ENCODE results near the gene AARS2. TPM values are rescaled to one million over a fixed set of nuclear protein-coding genes. Genes with fewer than 3 reads are reported as not detected.

Gene AARS2
- total and polyA plus RNA-seq, 2 donors (not counting 1 experiment from before 2014, with no cell fraction given): 3.4 to 24.3 TPM

DNA sequence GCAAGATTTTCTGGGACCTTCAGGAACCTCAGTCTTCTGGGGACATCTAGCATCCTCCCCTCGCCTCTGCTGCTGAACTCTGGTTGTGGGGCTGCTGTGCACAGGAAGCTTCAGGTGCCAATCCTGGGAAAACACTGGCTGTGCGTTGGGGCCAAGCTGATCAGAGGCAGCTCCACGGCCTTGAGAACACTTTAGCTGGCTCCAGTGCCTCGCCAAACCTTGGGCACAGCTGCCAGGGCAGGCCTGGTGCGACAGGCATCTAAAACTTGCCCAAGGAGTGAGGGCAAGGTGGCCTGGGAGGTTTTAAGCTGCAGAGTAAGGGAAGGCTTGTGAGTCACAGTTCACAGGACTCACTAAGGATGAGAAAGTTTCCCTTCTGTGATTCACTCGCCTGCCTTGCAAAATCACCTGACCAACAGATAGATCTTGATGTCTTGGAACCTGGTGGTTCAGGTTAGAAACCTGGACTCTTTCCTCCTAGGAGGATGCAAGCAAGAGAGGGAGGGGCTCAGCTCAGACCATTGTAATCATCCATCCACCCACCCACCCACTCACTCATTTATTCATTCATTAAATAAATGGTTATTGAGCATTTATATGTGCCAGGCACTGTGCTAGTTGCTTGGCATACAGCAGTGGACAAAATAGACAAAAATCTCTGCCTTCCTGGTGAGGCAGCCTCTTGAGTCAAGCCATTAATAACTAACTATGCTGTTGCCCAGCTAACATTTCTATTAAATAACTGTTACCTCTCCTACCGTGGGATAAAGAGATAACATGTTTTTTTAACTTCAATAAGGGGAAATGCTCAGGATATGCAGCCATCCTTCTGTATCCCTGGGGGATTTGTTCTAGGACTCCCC lies 26.8 kb upstream of the AARS2 start:
- no peaks in the 10 kb centered on the region for H3K79me2 ChIP-seq (ENCODE audit: control insufficient read depth, insufficient read depth, low read length)
- no peaks in the 10 kb centered on the region for H3K36me3 ChIP-seq (ENCODE audit: control insufficient read depth, insufficient read depth, low read length)
- DNase-seq (ENCODE audit: low read depth in 2 of 2): peak in 1 of 2 donors; percentile 26
- no peak overlapping the region for H3K4me3 ChIP-seq (replicated peaks in 1 of 4; ENCODE audit: control extremely low read depth in 1 of 4, insufficient read depth in 1 of 4, low read depth in 3 of 4, low read length in 4 of 4)
- no peak overlapping the region for H3K4me2 ChIP-seq (ENCODE audit: extremely low read depth, insufficient read depth, low read length)
- H3K9ac ChIP-seq (ENCODE audit: insufficient read depth, low read length): no peak overlapping the region
- H4K20me1 ChIP-seq (ENCODE audit: control insufficient read depth, extremely low read depth, insufficient read depth, low read length): no peaks in the 10 kb centered on the region
- peaks cover 47% of the 10 kb centered on the region for H3K27me3 ChIP-seq (ENCODE audit: control insufficient read depth, insufficient read depth, low read length)
- H2AFZ ChIP-seq (ENCODE audit: low read length): no peak overlapping the region
- H3K4me1 ChIP-seq (ENCODE audit: control insufficient read depth, extremely low read depth, insufficient read depth, low read length): no peaks in the 10 kb centered on the region
- no peak for TF ChIP-seq EZH2 (IDR thresholded peaks at IDR 0.05; ENCODE audit: low read length, missing control alignments)
- TF ChIP-seq, protein P1, sequence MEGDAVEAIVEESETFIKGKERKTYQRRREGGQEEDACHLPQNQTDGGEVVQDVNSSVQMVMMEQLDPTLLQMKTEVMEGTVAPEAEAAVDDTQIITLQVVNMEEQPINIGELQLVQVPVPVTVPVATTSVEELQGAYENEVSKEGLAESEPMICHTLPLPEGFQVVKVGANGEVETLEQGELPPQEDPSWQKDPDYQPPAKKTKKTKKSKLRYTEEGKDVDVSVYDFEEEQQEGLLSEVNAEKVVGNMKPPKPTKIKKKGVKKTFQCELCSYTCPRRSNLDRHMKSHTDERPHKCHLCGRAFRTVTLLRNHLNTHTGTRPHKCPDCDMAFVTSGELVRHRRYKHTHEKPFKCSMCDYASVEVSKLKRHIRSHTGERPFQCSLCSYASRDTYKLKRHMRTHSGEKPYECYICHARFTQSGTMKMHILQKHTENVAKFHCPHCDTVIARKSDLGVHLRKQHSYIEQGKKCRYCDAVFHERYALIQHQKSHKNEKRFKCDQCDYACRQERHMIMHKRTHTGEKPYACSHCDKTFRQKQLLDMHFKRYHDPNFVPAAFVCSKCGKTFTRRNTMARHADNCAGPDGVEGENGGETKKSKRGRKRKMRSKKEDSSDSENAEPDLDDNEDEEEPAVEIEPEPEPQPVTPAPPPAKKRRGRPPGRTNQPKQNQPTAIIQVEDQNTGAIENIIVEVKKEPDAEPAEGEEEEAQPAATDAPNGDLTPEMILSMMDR (conservative IDR thresholded peaks at IDR 0.05 in 1 of 2, IDR thresholded peaks at IDR 0.05 in 1 of 2; ENCODE audit: low read depth in 1 of 2, low read length in 2 of 2): no peak
- no peaks in the 10 kb centered on the region for H3K9me3 ChIP-seq (ENCODE audit: control insufficient read depth, insufficient read depth, low read depth, low read length)
- no peak overlapping the region for H3K27ac ChIP-seq (ENCODE audit: insufficient read depth, low read length)

DNA sequence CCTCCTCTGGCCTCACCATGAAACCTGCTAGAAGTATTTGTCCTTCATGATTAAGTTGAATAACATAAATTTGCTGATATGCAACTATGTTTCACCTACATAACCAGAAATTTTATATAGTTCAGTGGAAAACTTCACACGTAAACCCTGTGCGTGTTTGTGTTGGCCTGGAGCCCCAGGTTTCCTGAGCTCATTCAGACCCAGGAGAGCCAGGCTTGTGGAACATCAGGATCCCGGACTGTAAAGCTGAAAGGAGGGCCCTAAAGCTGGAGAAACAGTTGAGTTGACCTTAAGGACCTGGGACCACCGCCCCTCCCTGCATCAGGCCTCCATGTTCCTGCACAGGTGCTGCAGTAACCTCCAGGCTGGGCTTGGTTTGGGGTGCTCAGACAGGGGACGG lies 26.2 kb upstream of the AARS2 start:
- Histone ChIP-seq H3K4me1 (ENCODE audit: control insufficient read depth, extremely low read depth, insufficient read depth, low read length) (no peaks in the 10 kb centered on the region), H3K27ac (ENCODE audit: insufficient read depth, low read length) (no peak overlapping the region), H3K27me3 (ENCODE audit: control insufficient read depth, insufficient read depth, low read length) (peaks cover 45% of the 10 kb centered on the region), H3K4me3 (replicated peaks in 1 of 4; ENCODE audit: control extremely low read depth in 1 of 4, insufficient read depth in 1 of 4, low read depth in 3 of 4, low read length in 4 of 4) (no peak overlapping the region), H3K9me3 (ENCODE audit: control insufficient read depth, insufficient read depth, low read depth, low read length) (no peaks in the 10 kb centered on the region), H2AFZ (ENCODE audit: low read length) (no peak overlapping the region), H4K20me1 (ENCODE audit: control insufficient read depth, extremely low read depth, insufficient read depth, low read length) (no peaks in the 10 kb centered on the region), H3K79me2 (ENCODE audit: control insufficient read depth, insufficient read depth, low read length) (no peaks in the 10 kb centered on the region), H3K36me3 (ENCODE audit: control insufficient read depth, insufficient read depth, low read length) (no peaks in the 10 kb centered on the region), H3K4me2 (ENCODE audit: extremely low read depth, insufficient read depth, low read length) (no peak overlapping the region), H3K9ac (ENCODE audit: insufficient read depth, low read length) (no peak overlapping the region)
- no peak for DNase-seq (ENCODE audit: low read depth in 2 of 2)
- no peak for TF ChIP-seq EZH2 (IDR thresholded peaks at IDR 0.05; ENCODE audit: low read length, missing control alignments)

DNA sequence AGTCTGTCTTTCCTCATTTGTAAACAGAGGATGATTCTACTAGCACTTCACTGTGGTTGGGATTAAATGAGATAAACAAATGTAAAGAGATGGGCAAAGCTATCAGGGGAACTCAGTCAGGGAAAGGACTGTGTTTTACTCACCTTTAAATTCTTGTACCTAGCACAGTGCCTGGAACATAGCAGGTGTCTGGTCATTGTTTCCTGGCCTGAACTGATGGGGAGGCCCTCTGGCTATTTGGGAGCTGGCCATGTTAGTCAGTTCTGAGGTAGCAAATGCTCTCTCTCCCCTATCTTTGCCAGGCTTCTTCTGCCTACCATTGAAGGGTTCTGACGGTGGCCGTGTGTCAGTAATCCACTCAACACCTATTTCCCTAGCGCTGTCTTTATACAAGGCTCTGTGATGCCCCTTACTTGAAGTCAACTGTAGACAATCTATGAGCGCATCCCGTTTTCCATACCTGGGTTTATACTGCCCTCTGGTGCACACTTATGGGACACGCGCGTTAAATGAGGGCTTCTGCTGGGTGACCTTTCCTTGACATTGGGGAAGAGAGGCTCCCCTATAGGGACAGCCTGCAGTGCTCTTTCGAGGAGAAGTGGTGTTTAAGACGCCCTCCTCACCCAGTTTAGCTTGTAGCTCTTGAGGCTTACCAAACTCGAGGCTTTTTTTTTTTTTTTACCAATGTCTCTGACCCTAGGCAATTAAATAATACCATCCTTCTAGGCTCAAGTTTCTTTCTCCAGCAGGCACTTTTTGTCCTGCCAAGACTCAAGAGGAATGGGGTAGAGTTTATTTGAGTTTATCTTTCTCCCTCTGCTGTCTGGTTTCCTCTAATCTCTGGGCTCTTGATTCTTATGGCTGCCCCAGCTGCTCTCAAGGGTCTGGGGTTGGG lies 25.3 kb upstream of the AARS2 start:
- Histone ChIP-seq H3K4me1 (ENCODE audit: control insufficient read depth, extremely low read depth, insufficient read depth, low read length) (no peaks in the 10 kb centered on the region), H3K36me3 (ENCODE audit: control insufficient read depth, insufficient read depth, low read length) (no peaks in the 10 kb centered on the region), H3K4me2 (ENCODE audit: extremely low read depth, insufficient read depth, low read length) (no peak overlapping the region), H3K9ac (ENCODE audit: insufficient read depth, low read length) (no peak overlapping the region), H2AFZ (ENCODE audit: low read length) (no peak overlapping the region), H3K4me3 (replicated peaks in 1 of 4; ENCODE audit: control extremely low read depth in 1 of 4, insufficient read depth in 1 of 4, low read depth in 3 of 4, low read length in 4 of 4) (no peak overlapping the region), H4K20me1 (ENCODE audit: control insufficient read depth, extremely low read depth, insufficient read depth, low read length) (no peaks in the 10 kb centered on the region), H3K9me3 (ENCODE audit: control insufficient read depth, insufficient read depth, low read depth, low read length) (no peaks in the 10 kb centered on the region), H3K27me3 (ENCODE audit: control insufficient read depth, insufficient read depth, low read length) (peaks cover 39% of the 10 kb centered on the region), H3K79me2 (ENCODE audit: control insufficient read depth, insufficient read depth, low read length) (no peaks in the 10 kb centered on the region), H3K27ac (ENCODE audit: insufficient read depth, low read length) (no peak overlapping the region)
- peak; percentile 35 to 63 for DNase-seq (ENCODE audit: low read depth in 2 of 2)
- TF ChIP-seq, protein P1 (conservative IDR thresholded peaks at IDR 0.05 in 1 of 2, IDR thresholded peaks at IDR 0.05 in 1 of 2; ENCODE audit: low read depth in 1 of 2, low read length in 2 of 2): peak; percentile 81 to 84
- TF ChIP-seq EZH2 (IDR thresholded peaks at IDR 0.05; ENCODE audit: low read length, missing control alignments): no peak

All from fibroblast of lung (primary cell).